ENCODE results near the gene RNF20. TPM values are rescaled to one million over a fixed set of nuclear protein-coding genes. Genes with fewer than 3 reads are reported as not detected.
A peak's percentile ranks its signal among the peaks of the same experiment; 100 is the strongest.

Gene RNF20, protein sequence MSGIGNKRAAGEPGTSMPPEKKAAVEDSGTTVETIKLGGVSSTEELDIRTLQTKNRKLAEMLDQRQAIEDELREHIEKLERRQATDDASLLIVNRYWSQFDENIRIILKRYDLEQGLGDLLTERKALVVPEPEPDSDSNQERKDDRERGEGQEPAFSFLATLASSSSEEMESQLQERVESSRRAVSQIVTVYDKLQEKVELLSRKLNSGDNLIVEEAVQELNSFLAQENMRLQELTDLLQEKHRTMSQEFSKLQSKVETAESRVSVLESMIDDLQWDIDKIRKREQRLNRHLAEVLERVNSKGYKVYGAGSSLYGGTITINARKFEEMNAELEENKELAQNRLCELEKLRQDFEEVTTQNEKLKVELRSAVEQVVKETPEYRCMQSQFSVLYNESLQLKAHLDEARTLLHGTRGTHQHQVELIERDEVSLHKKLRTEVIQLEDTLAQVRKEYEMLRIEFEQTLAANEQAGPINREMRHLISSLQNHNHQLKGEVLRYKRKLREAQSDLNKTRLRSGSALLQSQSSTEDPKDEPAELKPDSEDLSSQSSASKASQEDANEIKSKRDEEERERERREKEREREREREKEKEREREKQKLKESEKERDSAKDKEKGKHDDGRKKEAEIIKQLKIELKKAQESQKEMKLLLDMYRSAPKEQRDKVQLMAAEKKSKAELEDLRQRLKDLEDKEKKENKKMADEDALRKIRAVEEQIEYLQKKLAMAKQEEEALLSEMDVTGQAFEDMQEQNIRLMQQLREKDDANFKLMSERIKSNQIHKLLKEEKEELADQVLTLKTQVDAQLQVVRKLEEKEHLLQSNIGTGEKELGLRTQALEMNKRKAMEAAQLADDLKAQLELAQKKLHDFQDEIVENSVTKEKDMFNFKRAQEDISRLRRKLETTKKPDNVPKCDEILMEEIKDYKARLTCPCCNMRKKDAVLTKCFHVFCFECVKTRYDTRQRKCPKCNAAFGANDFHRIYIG
- total RNA-seq, result 20.9 and 22.9 TPM in 2 replicates

GRCh38 chr9:101533334-101534204, at the start of gene RNF20:
TSS of gene RNF20 (plus strand) at chr9:101533853. CDS start at chr9:101535424, 1,571 bp downstream.
- no peak for TF ChIP-seq CTCF (IDR thresholded peaks at IDR 0.05; ENCODE audit: insufficient read depth, low read depth, low read length)
- peak; percentile 99 for DNase-seq (ENCODE audit: low read depth)
- peak within 1 kb of the TSS; percentile 86 for H3K4me3 ChIP-seq (ENCODE audit: low read depth, low read length)

- DNase-seq (ENCODE audit: low read depth), result no peak
- TF ChIP-seq CTCF (IDR thresholded peaks at IDR 0.05; ENCODE audit: insufficient read depth, low read depth, low read length), result no peak
- no peak overlapping the region for H3K4me3 ChIP-seq (ENCODE audit: low read depth, low read length)
Measured at GRCh38 chr9:101484046-101484445, 49.6 kb upstream of the RNF20 start.

DNA sequence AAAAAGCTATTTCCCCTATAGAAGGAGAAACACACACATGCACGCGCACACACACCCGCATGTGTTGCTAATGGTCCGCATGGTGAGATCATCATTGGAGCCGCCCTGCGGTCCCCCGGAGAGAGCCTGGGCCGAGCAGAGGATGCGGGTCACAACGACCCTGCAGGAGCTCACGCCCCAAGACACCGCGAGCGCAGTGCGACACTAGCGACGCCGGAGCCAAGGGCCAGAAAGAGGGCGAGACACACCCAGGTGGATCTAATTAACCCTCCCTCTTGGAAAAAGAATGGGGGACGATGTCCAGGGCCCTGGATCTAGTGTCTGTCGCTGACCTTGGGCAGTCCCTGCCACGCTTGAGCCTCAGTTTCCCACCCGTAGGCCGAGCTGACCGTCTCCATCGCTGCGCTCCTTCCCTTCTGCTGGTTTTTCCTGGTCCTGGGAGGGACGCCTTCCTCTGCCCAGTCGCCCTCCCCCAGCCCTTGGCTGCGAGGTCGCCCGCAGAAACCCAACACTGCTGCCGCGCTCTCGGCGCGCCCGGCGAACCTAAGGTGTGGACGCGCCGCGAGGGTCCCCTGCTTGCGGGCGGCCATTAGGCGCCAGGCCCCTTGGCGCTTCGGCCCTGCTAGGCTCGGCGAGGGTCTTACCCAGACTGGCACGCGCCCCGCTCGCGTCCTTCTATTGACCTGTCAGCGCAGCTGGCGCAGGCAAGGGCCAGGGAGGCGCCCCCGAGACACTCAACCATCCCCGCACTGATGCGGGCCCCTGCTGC, 47.5 kb upstream of the RNF20 start:
- H3K4me3 ChIP-seq (ENCODE audit: low read depth, low read length), result peak overlapping the region; percentile 51
- TF ChIP-seq CTCF (IDR thresholded peaks at IDR 0.05; ENCODE audit: insufficient read depth, low read depth, low read length), result no peak
- DNase-seq (ENCODE audit: low read depth), result peak; percentile 4

DNA sequence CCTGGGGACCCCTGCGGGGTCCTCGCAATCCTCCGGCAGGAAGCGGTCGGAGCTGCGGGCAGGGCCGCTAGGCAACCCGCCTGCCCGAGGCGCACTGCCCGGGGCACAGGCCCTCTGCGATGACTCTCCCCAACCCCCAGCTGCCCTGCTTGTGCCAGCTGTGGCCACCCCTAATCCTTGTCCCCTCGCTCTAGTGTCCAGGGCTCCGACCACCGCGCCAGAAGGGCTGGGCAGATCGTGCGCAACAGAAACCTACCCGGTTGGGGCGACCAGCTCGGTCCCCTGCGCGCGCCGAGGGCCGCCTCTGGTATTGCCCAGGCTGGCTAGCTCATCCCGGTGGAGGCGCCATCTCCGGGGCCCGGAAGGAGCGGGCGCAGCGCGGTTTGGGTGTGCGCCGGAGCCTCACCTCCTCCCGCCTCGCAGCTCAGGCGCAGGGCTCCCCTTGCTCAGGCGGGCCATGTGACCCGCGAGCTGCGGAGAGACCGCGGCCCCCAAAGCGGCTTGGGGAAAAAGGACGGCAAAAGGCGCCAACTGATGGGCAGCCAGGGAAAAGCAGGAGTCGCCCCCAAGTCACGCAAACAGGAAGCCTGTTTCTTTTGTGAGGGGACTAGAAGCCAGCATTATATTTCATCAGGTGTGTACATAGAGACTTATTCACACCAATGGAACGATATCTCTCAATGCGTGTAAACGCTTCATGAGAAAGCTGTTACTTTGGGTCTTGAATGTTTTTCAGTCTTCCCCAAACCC, 46.8 kb upstream of the RNF20 start:
- H3K4me3 ChIP-seq (ENCODE audit: low read depth, low read length), result peak overlapping the region; percentile 51
- DNase-seq (ENCODE audit: low read depth), result peak; percentile 32
- TF ChIP-seq CTCF (IDR thresholded peaks at IDR 0.05; ENCODE audit: insufficient read depth, low read depth, low read length), result no peak

- no peak for DNase-seq (ENCODE audit: low read depth)
- TF ChIP-seq CTCF (IDR thresholded peaks at IDR 0.05; ENCODE audit: insufficient read depth, low read depth, low read length), result no peak
- H3K4me3 ChIP-seq (ENCODE audit: low read depth, low read length), result peak overlapping the region; percentile 51
Measured at GRCh38 chr9:101487443-101487840, 46.2 kb upstream of the RNF20 start.

Data from fibroblast of villous mesenchyme (primary cell).